Measurements from ENCODE around the gene CAPRIN2.

CAPRIN2 gene

GRCh38 chr12:30754750-30755394, at the start of gene CAPRIN2:
TSS of gene CAPRIN2 (minus strand) at chr12:30754951. CDS start at chr12:30753520, 1,431 bp downstream.
- DNase-seq (ENCODE audit: low read depth), result peak; percentile 80
- H3K4me3 ChIP-seq (ENCODE audit: low read length), result peak within 1 kb of the TSS; percentile 88
- TF ChIP-seq CTCF (conservative IDR thresholded peaks at IDR 0.05; ENCODE audit: low read depth, low read length), result peak; percentile 24

- DNase-seq (ENCODE audit: low read depth), result no peak
- H3K4me3 ChIP-seq (ENCODE audit: low read length), result no peak overlapping the region
- peak; percentile 13 for TF ChIP-seq CTCF (conservative IDR thresholded peaks at IDR 0.05; ENCODE audit: low read depth, low read length)
Measured at GRCh38 chr12:30797689-30798088, 42.9 kb upstream of the CAPRIN2 start.

GRCh38 chr12:30796891-30797371, 42.2 kb upstream of the CAPRIN2 start:
- peak overlapping the region; percentile 73 for H3K4me3 ChIP-seq (ENCODE audit: low read length)
- no peak for DNase-seq (ENCODE audit: low read depth)
- TF ChIP-seq CTCF (conservative IDR thresholded peaks at IDR 0.05; ENCODE audit: low read depth, low read length), result no peak

DNA sequence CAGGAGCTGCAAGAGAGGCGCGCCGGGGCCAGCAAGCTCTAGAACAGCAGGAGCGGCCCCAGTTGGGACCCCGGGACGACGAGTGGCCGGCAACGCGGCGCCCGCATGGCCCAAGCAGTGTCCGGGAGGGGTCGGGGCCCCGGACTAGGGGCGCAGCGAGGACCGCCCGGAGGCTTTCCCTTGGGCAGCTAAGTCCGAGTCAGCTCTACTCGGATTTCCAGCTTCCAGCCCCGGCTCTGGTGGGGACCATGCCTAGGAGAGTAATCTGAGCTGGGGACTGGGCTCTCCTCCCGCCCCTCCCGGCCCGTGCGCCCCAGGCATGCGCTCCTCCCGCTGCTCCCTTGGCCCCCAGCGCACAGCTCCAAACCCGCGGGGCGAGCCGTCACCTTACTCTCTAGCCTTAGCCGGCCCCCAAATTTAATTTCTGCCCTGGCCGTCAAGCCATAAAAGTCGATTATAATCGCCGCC, 41.6 kb upstream of the CAPRIN2 start:
- no peak for TF ChIP-seq CTCF (conservative IDR thresholded peaks at IDR 0.05; ENCODE audit: low read depth, low read length)
- H3K4me3 ChIP-seq (ENCODE audit: low read length), result peak overlapping the region; percentile 73
- no peak for DNase-seq (ENCODE audit: low read depth)

GRCh38 chr12:30795410-30796312, 40.9 kb upstream of the CAPRIN2 start:
- TF ChIP-seq CTCF (conservative IDR thresholded peaks at IDR 0.05; ENCODE audit: low read depth, low read length), result no peak
- H3K4me3 ChIP-seq (ENCODE audit: low read length), result peak overlapping the region; percentile 73
- DNase-seq (ENCODE audit: low read depth), result no peak

GRCh38 chr12:30794591-30795409, 40.0 kb upstream of the CAPRIN2 start:
- H3K4me3 ChIP-seq (ENCODE audit: low read length), result peak overlapping the region; percentile 73
- DNase-seq (ENCODE audit: low read depth), result no peak

More at GRCh38 chr12:30794591-30795409, 40.0 kb upstream of the CAPRIN2 start:
- TF ChIP-seq CTCF (conservative IDR thresholded peaks at IDR 0.05; ENCODE audit: low read depth, low read length), result no peak
